ENCODE measurements around the gene GOLGA6A.
"Not testable (repeated sequence)": the region's sequence is repeated elsewhere in the genome, so short reads cannot be mapped to it uniquely, and the experiment has no call there.

Gene GOLGA6A

GRCh38 chr15:74052271-74053260 is 29.8 kb downstream of the GOLGA6A start:
- not testable (repeated sequence) for DNase-seq

GRCh38 chr15:74050556-74051234 is 31.7 kb downstream of the GOLGA6A start:
- DNase-seq, result no peak

- no peak for DNase-seq
These were observed 32.2 kb downstream of the GOLGA6A start for GRCh38 chr15:74050127-74050526.

DNA sequence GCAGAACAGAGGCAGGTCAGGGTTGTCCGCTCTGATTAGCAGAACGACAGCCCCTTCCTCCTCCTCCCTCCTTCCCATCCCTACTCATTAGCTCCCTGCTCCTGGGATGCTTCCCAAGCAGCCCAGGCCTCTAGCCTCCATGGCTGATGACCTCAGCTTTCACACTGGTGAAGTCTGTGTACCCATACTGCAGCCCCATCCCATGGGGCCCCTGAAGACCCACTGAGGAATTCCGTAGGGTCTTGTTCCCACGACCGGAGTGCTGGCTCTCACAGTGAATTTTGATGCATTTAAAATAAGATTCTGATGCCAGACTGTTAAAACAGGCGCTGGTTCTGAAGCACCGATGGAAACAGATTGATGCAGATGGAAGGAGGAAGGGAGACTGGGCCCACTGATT is 36.1 kb downstream of the GOLGA6A start:
- DNase-seq, result no peak

DNA sequence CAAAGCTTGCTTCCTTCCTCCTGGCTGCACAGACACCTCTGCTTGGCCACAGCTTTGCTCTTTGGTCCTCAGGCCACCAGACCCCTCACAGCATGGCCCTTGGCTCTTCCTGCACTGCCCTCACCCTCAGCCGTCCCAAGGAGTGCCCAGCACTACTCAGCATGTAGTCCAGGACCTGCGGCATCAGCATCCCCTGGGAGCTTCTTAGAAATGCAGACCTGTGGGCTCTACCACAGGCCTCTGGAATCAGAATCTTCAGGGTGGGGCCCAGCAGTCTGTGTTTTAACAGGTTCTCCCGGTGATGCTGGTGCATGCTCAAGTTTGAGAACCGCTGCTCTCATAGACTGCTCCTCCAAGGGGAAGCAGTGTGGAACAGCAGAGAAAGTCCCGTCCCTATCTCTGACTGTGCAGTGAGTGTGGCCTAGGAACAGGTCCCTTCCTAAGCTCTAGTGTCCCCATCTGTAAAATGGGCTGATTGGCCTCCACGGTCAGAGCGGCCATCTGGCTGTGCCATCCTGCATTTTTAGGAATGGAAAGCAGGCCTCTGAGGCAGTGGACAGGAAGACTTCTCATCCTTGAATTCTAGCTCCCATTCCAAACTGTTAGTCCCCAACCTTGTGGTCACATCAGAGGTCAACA is 36.6 kb downstream of the GOLGA6A start:
- DNase-seq, result no peak

DNA sequence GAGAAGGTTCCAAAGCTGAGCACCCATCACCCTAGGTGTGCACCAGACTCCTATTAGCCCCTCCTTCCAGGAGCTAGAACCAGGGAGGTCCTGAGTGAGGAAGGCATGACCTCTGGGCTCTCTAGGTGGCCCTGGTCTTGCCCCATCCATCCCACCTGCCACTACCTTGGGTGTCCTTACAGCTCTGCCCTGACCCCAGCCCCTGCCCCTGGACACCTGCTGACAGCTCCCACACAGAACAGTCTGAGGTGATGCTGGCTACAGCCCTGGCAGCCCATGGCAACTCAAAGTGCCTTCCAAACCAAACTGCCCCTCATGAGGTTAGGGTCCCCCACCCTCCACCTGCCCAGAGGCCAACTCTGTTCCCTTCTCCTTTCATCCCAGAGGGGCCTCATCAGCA is 37.2 kb downstream of the GOLGA6A start:
- DNase-seq, result no peak

- DNase-seq, result no peak
These were observed 37.9 kb downstream of the GOLGA6A start for GRCh38 chr15:74044267-74045110.

DNA sequence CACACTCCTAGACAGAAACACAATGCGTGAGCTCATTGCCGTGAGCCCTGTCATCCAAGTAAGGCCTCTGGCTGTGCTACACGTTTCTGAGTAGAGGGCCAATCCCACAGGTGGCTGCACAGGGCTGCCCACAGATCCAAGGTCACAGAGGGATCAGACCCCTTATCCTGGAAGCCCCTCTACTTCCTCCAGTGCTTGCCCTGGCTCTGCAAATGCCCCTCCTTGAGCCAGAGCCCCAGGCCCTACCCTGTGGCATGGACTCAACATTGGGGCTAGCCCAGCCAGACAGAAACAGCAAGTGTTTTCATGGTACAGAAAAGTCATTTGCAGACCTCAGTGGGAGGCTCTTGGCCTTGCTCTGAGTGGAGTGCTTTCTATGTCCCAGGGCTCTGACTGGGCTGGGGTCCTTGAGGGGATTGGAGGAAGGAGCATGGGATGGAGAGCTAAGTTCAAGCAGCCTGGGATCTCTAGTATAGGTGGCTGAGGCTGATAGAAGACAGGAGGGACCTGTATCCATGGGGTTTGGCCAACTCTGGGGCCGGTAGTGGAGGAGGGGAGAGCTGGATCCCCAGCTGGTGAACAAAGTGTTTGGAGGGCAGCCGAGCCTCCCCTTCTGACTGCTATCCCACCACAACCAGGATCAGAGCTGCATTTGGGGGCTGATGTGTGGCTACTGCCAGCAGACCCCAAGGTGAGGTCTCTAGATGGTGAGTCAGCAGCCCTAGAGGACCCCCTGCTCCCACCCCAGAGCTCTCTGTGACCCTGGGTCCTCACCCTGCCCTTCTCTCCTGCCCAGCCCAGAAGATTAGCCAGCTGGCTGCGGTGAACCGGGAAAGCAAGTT is 38.7 kb downstream of the GOLGA6A start:
- DNase-seq, result no peak

DNA sequence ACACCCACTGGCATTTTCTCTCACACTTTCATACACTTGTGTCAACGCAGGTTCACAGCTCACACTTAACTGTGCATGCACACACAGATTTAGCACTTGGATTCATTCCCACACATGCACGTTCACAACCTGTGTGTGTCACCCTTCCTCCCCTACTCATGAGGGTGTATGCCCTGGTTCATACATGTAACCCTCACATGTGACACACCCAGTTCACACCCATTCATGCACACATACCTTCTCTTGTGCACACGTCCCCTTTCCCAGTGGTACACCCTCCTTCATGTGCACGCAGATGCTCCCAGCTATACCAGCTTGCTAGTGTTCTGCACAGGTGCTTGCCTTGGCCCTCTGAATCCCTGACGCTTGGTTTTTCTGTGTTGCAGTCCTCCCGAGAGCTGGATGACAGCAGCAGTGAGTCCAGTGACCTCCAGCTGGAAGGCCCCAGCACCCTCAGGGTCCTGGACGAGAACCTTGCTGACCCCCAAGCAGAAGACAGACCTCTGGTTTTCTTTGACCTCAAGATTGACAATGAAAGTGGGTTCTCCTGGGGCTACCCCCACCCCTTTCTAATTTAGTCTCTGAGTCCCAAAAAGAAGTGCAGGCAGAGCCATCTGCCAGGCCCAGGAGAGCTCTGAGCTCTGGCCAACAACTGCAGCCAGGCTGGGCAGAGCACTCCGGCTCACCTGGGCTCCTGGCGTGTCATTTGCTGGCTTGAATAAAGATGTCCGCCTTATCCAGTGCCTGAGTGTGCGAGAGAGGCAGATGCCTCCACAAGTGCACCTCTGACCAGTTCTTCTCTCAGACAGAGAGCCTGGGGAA is 39.5 kb downstream of the GOLGA6A start:
- no peak for DNase-seq

GRCh38 chr15:74041777-74042435 is 40.4 kb downstream of the GOLGA6A start:
- DNase-seq, result no peak

GRCh38 chr15:74041311-74041756 is 41.0 kb downstream of the GOLGA6A start:
- DNase-seq, result no peak

GRCh38 chr15:74040109-74040850 is 42.1 kb downstream of the GOLGA6A start:
- no peak for DNase-seq

GRCh38 chr15:74039656-74040010 is 42.7 kb downstream of the GOLGA6A start:
- DNase-seq, result no peak

GRCh38 chr15:74038707-74039655 is 43.4 kb downstream of the GOLGA6A start:
- no peak for DNase-seq

GRCh38 chr15:74037171-74038117 is 44.9 kb downstream of the GOLGA6A start:
- peak; percentile 12 for DNase-seq

DNA sequence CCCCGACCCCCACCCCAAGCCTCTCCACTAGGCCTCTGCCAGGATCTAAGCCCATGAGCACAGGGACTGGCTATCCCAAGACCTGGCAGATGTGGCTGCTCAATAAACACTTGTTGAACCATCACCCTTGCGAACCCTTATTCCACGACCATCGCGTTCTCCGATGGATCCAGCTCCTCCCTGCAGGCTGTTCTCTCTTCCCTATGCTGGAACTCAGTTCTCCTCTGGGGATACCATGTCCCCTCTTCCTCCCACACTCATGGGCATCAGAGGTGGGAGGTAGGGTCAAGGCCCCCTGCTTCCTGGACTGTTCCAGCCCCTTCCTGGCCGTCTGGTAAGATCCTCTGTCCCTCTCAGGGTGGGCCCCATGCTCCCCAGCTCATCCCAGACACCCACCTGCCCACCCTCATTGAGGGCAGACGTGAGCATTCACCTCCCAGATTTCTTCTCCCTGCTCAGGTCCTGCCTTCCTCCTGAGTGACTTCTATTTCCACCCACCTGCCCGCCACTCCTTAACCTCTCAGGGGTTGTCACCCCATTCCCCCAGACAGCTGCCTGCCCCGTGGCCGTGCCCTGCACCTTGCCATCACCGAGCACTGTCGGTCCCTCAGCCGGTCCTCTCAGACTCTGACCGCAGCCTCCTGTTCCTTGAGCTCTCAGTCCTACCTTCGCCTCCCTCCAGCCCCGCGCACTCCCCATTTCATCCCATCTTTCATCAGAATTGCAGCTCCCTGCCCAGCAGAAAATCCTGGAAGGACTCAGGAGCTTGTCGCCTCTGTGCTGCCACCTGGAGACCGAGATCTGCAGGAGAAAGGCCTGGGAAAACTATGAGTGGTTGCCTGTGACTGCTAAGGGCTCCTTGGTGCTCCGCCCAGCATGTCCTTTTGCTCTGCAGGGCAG is 45.8 kb downstream of the GOLGA6A start:
- DNase-seq, result peak; percentile 39

All from NCI-H510A (cell line).